ENCODE results near the gene GET3. TPM values are rescaled to one million over a fixed set of nuclear protein-coding genes. Genes with fewer than 3 reads are reported as not detected.
"Not testable (repeated sequence)": the region's sequence is repeated elsewhere in the genome, so short reads cannot be mapped to it uniquely, and the experiment has no call there.

Gene GET3
- polyA plus RNA-seq, 4 donors, result 80.1 to 95.8 (median 88.6) TPM

DNA sequence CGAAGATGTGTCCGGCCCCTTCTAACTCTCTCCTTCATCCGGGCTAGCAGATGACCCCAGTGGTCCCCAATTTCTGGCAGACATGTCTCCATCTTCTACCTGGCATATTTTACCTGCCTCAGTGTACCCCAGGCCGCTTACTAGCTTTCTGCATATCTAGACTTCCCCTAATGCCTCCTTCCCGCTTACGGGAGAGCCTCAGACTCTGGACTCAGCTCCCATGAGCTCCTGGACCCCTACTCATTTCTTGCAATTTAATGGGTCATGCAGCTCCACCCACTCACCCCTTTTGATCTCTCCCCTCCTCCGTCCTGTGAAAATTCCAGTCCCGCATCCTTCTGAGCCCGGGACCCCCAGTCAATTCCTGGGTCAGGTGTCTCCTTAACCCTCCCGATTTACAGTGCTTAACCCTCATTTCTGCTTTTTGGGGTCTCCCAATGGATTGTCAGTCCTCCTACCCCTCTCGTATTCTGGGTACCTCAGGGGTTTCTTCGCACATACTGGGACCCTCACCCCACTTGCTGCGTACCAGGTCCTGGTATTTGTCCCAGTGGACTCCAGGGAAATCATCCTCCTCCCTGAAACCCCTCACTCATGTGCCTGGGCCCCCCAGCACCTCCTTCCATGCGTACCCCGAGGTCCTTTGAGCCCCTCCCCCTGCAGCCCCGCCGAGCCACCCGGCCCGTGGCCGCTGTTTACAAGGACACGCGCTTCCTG, 53.5 kb downstream of the GET3 start:
- no peak for DNase-seq (ENCODE audit: low read depth in 4 of 4, low spot score in 3 of 4)

DNA sequence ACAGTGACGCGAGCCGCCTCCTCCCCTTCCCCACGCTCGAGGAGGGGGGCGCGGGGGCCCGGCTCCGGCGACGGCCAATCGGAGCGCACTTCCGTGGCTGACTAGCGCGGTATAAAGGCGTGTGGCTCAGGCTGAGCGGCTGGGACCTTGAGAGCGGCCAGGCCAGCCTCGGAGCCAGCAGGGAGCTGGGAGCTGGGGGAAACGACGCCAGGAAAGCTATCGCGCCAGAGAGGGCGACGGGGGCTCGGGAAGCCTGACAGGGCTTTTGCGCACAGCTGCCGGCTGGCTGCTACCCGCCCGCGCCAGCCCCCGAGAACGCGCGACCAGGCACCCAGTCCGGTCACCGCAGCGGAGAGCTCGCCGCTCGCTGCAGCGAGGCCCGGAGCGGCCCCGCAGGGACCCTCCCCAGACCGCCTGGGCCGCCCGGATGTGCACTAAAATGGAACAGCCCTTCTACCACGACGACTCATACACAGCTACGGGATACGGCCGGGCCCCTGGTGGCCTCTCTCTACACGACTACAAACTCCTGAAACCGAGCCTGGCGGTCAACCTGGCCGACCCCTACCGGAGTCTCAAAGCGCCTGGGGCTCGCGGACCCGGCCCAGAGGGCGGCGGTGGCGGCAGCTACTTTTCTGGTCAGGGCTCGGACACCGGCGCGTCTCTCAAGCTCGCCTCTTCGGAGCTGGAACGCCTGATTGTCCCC, 54.2 kb downstream of the GET3 start, which contains the start of gene JUNB:
Gene JUNB, plus strand, starts transcription at position 142 of the 706 bp plus-strand sequence. Its CDS starts 286 bp downstream, at position 428.
- peak in 1 of 4 donors; percentile 85 for DNase-seq (ENCODE audit: low read depth in 4 of 4, low spot score in 3 of 4)

DNA sequence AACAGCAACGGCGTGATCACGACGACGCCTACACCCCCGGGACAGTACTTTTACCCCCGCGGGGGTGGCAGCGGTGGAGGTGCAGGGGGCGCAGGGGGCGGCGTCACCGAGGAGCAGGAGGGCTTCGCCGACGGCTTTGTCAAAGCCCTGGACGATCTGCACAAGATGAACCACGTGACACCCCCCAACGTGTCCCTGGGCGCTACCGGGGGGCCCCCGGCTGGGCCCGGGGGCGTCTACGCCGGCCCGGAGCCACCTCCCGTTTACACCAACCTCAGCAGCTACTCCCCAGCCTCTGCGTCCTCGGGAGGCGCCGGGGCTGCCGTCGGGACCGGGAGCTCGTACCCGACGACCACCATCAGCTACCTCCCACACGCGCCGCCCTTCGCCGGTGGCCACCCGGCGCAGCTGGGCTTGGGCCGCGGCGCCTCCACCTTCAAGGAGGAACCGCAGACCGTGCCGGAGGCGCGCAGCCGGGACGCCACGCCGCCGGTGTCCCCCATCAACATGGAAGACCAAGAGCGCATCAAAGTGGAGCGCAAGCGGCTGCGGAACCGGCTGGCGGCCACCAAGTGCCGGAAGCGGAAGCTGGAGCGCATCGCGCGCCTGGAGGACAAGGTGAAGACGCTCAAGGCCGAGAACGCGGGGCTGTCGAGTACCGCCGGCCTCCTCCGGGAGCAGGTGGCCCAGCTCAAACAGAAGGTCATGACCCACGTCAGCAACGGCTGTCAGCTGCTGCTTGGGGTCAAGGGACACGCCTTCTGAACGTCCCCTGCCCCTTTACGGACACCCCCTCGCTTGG, 55.0 kb downstream of the GET3 start:
- no peak for DNase-seq (ENCODE audit: low read depth in 4 of 4, low spot score in 3 of 4)

DNA sequence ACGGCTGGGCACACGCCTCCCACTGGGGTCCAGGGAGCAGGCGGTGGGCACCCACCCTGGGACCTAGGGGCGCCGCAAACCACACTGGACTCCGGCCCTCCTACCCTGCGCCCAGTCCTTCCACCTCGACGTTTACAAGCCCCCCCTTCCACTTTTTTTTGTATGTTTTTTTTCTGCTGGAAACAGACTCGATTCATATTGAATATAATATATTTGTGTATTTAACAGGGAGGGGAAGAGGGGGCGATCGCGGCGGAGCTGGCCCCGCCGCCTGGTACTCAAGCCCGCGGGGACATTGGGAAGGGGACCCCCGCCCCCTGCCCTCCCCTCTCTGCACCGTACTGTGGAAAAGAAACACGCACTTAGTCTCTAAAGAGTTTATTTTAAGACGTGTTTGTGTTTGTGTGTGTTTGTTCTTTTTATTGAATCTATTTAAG, 55.6 kb downstream of the GET3 start:
- DNase-seq (ENCODE audit: low read depth in 4 of 4, low spot score in 3 of 4), result no peak

DNA sequence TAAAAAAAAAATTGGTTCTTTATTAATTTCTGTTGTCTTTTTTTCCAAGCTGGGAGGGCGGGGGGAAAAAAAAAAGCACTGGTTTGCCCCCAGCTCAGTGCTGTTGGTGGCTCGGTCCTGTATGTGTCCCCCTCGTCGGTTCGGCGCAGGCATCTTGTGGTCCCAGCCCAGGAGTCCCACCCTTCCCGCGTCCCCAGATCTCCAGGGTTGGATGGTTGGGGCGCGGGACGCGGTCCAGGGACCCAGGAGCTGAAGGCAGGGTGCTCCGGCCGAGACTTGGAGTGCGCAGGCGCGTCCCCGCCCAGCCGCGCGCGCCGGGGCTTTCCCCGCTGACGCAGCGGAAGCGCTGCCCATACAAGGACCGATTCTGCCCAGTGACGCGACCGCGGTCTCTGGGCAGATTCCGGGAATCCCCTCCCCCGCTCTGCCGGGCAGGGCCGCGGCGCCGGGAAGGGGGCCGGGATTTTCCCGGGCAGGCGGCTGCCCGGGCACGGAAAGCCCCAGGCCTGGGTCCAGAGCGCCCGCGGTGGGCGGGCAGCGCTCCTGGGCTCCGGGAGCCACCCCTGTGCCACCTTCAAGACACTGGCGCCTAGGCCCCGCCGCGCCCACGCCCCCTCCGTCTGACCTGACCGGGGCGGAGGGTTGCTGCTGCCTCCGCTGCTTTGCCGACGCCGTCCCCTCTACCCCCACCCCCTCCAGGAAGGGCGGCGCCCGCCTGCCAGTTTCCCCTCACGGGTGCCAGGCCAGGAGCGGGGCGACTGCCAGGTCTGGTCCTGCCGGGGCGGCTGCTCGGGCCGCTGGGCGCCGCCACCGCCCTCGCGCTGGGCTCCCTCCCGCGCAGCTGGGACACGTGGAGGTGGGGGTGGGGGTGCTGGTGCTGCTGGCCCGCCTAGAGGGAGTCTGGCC, 56.2 kb downstream of the GET3 start:
- peak in 2 of 4 donors; percentile 87 to 94 for DNase-seq (ENCODE audit: low read depth in 4 of 4, low spot score in 3 of 4)

DNA sequence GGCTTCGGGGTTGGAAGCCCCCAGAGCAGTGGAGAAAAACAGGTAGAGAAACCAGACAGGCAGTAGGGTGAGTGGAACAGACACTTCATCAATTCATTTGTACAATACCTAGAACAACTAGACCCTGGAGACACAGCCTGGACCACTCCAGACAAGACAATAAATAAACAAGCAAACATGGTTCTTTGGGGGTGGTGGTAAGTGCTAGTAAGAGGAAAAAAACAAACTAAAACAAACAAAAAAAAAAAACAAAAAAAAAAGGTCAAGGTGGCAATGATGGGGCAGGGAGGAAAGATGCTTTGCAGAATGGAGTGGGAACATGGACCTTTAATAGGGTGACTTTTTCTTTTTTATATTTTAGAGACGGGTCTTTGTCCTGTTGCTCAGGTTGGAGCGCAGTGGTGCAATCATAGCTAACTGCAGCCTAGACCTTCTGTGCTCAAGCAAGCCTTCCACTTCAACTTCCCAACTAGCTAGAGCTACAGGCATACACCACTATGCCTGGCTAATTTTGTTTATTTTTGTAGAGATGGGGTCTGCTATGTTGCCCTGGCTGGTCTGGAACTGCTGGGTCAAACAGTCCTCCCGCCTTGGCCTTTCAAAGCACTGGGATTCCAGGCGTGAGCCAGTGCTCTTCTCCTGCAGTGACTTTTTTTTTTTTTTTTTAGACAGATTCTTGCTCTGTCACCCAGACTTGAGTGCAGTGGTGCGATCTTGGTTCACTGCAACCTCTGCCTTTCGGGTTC, 57.1 kb downstream of the GET3 start:
- DNase-seq (ENCODE audit: low read depth in 4 of 4, low spot score in 3 of 4), result no peak

- no peak for DNase-seq (ENCODE audit: low read depth in 4 of 4, low spot score in 3 of 4)
Measured at GRCh38 chr19:12794971-12795381, 57.7 kb downstream of the GET3 start.

GRCh38 chr19:12796146-12797071, 59.1 kb downstream of the GET3 start:
- DNase-seq (ENCODE audit: low read depth in 4 of 4, low spot score in 3 of 4), result no peak

DNA sequence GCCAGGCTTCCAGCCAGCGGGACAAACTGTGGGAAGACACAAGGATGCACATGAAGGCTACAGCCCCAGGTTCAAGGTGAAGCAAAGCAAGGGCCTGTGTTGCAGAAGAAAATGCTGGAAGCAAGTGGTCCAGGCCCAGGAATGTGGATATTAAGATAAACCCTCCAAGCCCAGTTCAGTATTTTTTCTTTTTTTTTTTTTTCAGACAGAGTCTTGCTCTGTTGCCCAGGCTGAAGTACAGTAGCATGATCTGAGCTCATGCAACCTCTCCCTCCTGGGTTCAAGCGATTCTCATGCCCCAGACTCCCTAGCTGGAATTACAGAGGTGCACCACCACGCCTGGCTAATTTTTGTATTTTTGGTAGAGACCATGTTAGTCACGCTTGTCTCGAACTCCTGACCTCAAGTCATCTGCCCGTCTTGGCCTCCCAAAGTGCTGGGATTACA, 59.9 kb downstream of the GET3 start:
- DNase-seq (ENCODE audit: low read depth in 4 of 4, low spot score in 3 of 4), result no peak

DNA sequence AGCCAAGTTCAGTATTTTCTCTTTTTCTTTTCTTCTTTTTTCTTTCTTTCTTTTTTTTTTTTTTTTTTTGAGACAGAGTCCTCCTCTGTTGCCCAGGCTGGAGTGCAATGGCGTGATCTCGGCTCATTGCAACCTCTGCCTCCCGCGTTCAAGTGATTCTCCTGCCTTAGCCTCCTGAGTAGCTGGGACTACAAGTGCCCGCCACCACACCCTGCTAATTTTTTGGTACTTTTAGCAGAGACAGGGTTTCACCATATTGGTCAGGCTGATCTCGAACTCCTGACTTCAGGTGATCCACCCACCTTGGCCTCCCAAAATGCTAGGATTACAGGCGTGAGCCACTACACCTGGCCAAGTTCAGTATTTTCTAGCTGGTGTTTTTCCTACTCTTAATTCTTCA, 60.3 kb downstream of the GET3 start:
- DNase-seq (ENCODE audit: low read depth in 4 of 4, low spot score in 3 of 4), result not testable (repeated sequence)

Other genes starting within 250 kb of the GET3 start
- 10 to 100 TPM; 13.5 to 15.9 (median 14.9) TPM for gene ZNF564, start 186.0 kb upstream of the GET3 start, polyA plus RNA-seq (ENCODE audit: insufficient read length in 4 of 4)
- gene ZNF490, start 126.7 kb upstream of the GET3 start, polyA plus RNA-seq (ENCODE audit: insufficient read length in 4 of 4), result 1 to 10 TPM; 3.9 to 5.1 (median 4.9) TPM
- 10 to 100 TPM; 18.3 to 26.1 (median 24.1) TPM for gene ZNF791, start 126.6 kb upstream of the GET3 start, polyA plus RNA-seq (ENCODE audit: insufficient read length in 4 of 4)
- gene MAN2B1, start 70.8 kb upstream of the GET3 start, polyA plus RNA-seq (ENCODE audit: insufficient read length in 4 of 4), result 10 to 100 TPM; 24.9 to 35.3 (median 29.7) TPM
- gene WDR83, start 70.7 kb upstream of the GET3 start, polyA plus RNA-seq (ENCODE audit: insufficient read length in 4 of 4), result 10 to 100 TPM; 14.1 to 21.4 (median 15.0) TPM
- gene DHPS, start 55.6 kb upstream of the GET3 start, polyA plus RNA-seq (ENCODE audit: insufficient read length in 4 of 4), result 10 to 100 TPM; 70.5 to 84.3 (median 75.8) TPM
- gene GNG14, start 49.5 kb upstream of the GET3 start, polyA plus RNA-seq (ENCODE audit: insufficient read length in 4 of 4), result under 1 TPM in 2 of 4 donors, not detected in 2; 0.39 to 0.56 TPM
- gene FBXW9, start 40.9 kb upstream of the GET3 start, polyA plus RNA-seq (ENCODE audit: insufficient read length in 4 of 4), result 10 to 100 TPM; 12.1 to 18.5 (median 13.1) TPM
- 10 to 100 TPM; 65.4 to 76.8 (median 68.6) TPM for gene TNPO2, start 13.6 kb upstream of the GET3 start, polyA plus RNA-seq (ENCODE audit: insufficient read length in 4 of 4)
- gene TRIR, start 2.8 kb upstream of the GET3 start, polyA plus RNA-seq (ENCODE audit: insufficient read length in 4 of 4), result 100 to 1,000 TPM; 155 to 204 (median 164) TPM
- gene BEST2, start 14.3 kb downstream of the GET3 start, polyA plus RNA-seq (ENCODE audit: insufficient read length in 4 of 4), result under 1 TPM in 1 of 4 donors, not detected in 3; 0.12 TPM
- gene HOOK2, start 38.1 kb downstream of the GET3 start, polyA plus RNA-seq (ENCODE audit: insufficient read length in 4 of 4), result 10 to 100 TPM; 39.0 to 61.9 (median 42.5) TPM
- gene JUNB, start 54.0 kb downstream of the GET3 start, polyA plus RNA-seq (ENCODE audit: insufficient read length in 4 of 4), result 10 to 100 TPM; 20.1 to 50.8 (median 38.2) TPM
- gene PRDX2, start 64.3 kb downstream of the GET3 start, polyA plus RNA-seq (ENCODE audit: insufficient read length in 4 of 4), result 100 to 1,000 TPM; 295 to 351 (median 312) TPM
- 10 to 100 TPM in 1 of 4 donors, 1 to 10 TPM in 3; 5.6 to 13.3 (median 7.5) TPM for gene THSD8, start 64.6 kb downstream of the GET3 start, polyA plus RNA-seq (ENCODE audit: insufficient read length in 4 of 4)
- gene RNASEH2A, start 69.1 kb downstream of the GET3 start, polyA plus RNA-seq (ENCODE audit: insufficient read length in 4 of 4), result 10 to 100 TPM; 29.2 to 42.0 (median 31.2) TPM
- under 1 TPM in 1 of 4 donors, not detected in 3; 0.08 TPM for gene RTBDN, start 97.1 kb downstream of the GET3 start, polyA plus RNA-seq (ENCODE audit: insufficient read length in 4 of 4)
- gene MAST1, start 101.0 kb downstream of the GET3 start, polyA plus RNA-seq (ENCODE audit: insufficient read length in 4 of 4), result 1 to 10 TPM in 2 of 4 donors, under 1 TPM in 2; 0.91 to 1.6 (median 1.1) TPM
- gene DNASE2, start 144.0 kb downstream of the GET3 start, polyA plus RNA-seq (ENCODE audit: insufficient read length in 4 of 4), result 10 to 100 TPM; 11.9 to 16.2 (median 12.7) TPM
- gene KLF1, start 149.7 kb downstream of the GET3 start, polyA plus RNA-seq (ENCODE audit: insufficient read length in 4 of 4), result under 1 TPM; 0.41 to 0.49 (median 0.44) TPM
- 10 to 100 TPM; 24.7 to 36.2 (median 30.4) TPM for gene GCDH, start 153.7 kb downstream of the GET3 start, polyA plus RNA-seq (ENCODE audit: insufficient read length in 4 of 4)
- gene SYCE2, start 181.8 kb downstream of the GET3 start, polyA plus RNA-seq (ENCODE audit: insufficient read length in 4 of 4), result 1 to 10 TPM; 2.0 to 3.2 (median 2.9) TPM
- 10 to 100 TPM; 48.8 to 62.7 (median 49.4) TPM for gene FARSA, start 196.2 kb downstream of the GET3 start, polyA plus RNA-seq (ENCODE audit: insufficient read length in 4 of 4)
- gene CALR, start 201.1 kb downstream of the GET3 start, polyA plus RNA-seq (ENCODE audit: insufficient read length in 4 of 4), result 100 to 1,000 TPM; 804 to 950 (median 938) TPM
- 10 to 100 TPM; 73.2 to 97.1 (median 81.5) TPM for gene RAD23A, start 208.4 kb downstream of the GET3 start, polyA plus RNA-seq (ENCODE audit: insufficient read length in 4 of 4)
- gene GADD45GIP1, start 219.7 kb downstream of the GET3 start, polyA plus RNA-seq (ENCODE audit: insufficient read length in 4 of 4), result 10 to 100 TPM; 27.8 to 45.8 (median 30.0) TPM
- gene DAND5, start 232.1 kb downstream of the GET3 start, polyA plus RNA-seq (ENCODE audit: insufficient read length in 4 of 4), result under 1 TPM in 2 of 4 donors, not detected in 2; 0.10 to 0.14 TPM

Measured in right renal pelvis (tissue), 4 donors.